H1 (cell line): Measurements from ENCODE around the gene TMEM253.

Experiments
- CTCF ChIP-seq, 3 experiments: IDR thresholded peaks; 1 replicate in 2 of 3; 2 replicates in 1 of 3; pipeline versions ENCODE4 v1.5.1 to v1.6.1; 2011; ENCODE audit warnings: low read length in 3 of 3, mild to moderate bottlenecking in 3 of 3, inconsistent platforms in 2 of 3, low read depth in 1 of 3, moderate library complexity in 1 of 3; ENCODE audit not compliant: insufficient read depth in 1 of 3; ENCODE audit errors: control extremely low read depth in 1 of 3
- FOSL1 ChIP-seq: IDR thresholded peaks from 2 replicates; pipeline ENCODE4 v1.6.1; 2011; ENCODE audit warnings: mild to moderate bottlenecking, low read depth, low read length, moderate library complexity; ENCODE audit not compliant: insufficient read depth
- POLR2A ChIP-seq, 2 experiments: IDR thresholded peaks; 1 replicate in 1 of 2; 2 replicates in 1 of 2; pipeline ENCODE4 v1.6.1; 2011; ENCODE audit warnings: low read depth in 2 of 2, low read length in 2 of 2, mild to moderate bottlenecking in 2 of 2; ENCODE audit errors: control extremely low read depth in 1 of 2
- POLR2AphosphoS5 ChIP-seq: IDR thresholded peaks from 2 replicates; pipeline ENCODE4 v1.6.1; 2011; ENCODE audit warnings: low read depth, low read length
- USF2 ChIP-seq: IDR thresholded peaks from 2 replicates; pipeline ENCODE4 v1.6.1; 2011; ENCODE audit warnings: low read length, improper control_type of control experiment

GRCh38 chr14:21093018-21093417, 7.8 kb upstream of the TMEM253 start:
- no peak for TF ChIP-seq CTCF (IDR thresholded peaks at IDR 0.05; ENCODE audit: control extremely low read depth in 1 of 3, insufficient read depth in 1 of 3, low read depth in 1 of 3, low read length in 3 of 3)
- no peak for TF ChIP-seq FOSL1
- no peak for TF ChIP-seq POLR2A (IDR thresholded peaks at IDR 0.05; ENCODE audit: control extremely low read depth in 1 of 2, low read depth in 2 of 2, low read length in 2 of 2)
- no peak for TF ChIP-seq POLR2AphosphoS5
- no peak for TF ChIP-seq USF2
